Measurements from ENCODE around the gene C1QTNF9.
"Not testable (repeated sequence)": the region's sequence is repeated elsewhere in the genome, so short reads cannot be mapped to it uniquely, and the experiment has no call there.

Gene C1QTNF9

DNA sequence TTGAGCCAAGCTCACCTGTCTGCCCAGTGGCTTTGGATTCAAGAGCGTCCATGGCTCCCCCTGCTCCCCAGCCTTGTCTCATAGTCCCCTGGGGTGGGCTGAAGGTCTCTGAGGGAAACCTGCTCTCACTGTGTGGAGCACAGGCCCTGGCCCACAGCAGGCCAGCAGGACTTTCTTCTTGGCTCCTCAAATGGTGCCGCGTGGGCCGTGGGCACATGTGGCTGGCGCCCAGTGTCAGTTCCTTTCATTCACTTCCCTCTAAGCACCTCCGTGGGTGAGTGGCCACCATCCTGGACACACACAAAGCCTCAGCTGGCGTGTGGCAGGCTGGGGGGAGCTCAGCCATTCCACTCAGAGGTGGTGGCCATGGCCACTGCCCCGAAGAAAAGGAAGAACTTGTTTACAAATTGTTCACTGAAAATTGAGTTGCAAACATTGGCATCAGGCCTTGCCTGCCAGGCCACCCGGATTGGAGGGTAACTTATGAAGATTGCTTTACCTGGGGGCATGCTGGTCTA lies 53.1 kb downstream of the C1QTNF9 start:
- DNase-seq (ENCODE audit: low read depth) = no peak

DNA sequence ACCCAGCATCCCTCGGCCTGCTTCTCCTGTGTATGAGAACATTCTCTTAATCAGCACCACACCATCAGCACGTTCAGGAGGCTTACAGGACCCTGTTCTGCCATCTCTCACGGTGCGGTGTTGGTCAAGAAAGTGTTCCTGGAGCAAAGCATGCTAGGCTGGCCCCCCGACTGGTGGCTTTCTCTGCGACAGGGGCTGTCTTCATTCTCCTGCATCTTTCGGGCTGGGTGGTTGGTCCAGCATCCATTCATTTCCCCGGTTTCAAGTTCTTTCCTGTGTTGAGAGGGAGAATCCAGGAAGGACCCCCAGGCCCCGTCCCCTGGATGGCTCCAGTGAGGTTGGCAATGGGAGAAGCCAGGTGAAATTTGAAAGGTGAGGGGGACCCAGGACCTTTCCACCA lies 55.8 kb downstream of the C1QTNF9 start:
- no peak for DNase-seq (ENCODE audit: low read depth)

DNA sequence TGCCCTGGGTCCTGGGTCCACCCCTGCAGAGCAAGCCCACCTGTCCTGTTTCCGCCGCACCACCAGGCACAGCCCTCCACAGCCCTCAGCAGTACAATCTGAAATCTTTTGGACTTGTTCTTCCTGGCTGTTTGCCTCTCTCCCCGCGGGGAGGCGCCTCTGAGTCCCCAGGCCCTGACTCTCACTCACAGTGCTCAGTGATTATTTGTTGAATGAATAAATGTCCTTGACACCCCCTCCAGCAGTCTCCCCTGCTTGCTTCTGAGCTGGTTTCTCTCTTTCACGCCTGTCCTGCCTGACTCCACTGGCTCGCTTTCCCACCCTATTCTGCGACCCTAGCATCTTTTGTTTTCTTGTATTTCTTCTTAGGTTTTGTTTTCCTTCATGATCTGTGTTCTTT lies 56.9 kb downstream of the C1QTNF9 start:
- not testable (repeated sequence) for DNase-seq (ENCODE audit: low read depth)

DNA sequence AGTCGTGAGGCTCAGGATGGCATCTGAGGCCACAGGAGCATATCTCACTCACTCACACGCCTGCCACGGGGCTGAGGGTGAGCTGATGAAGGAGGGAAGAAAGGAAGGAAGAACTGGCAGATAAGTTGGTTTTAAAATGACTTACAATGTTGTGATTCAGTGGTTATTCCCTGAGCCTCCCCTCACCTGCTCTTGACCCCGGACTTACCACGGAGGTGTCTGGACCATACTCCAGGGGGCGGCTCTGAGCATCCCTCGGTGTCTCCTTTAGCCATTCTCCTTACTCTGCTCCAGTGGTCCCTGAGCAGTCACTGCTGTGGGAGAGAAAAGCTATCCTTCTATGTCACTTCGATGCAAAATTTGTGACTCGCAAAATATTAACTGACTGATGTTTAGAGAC lies 61.9 kb downstream of the C1QTNF9 start:
- not testable (repeated sequence) for DNase-seq (ENCODE audit: low read depth)

Measured in stimulated activated CD8-positive, alpha-beta memory T cell treated with anti-CD3 and anti-CD28 coated beads, Interleukin-12 subunit alpha, Interleukin-12 subunit beta, amount 100 ng/mL, for 4 hours (primary cell).